GM19035 (cell line): ENCODE measurements around the gene PAMR1.
A peak's percentile ranks its signal among the peaks of the same experiment; 100 is the strongest.

Source experiments
- ATAC-seq: cut with Tn5 transposase; IDR thresholded peaks from one replicate; pipeline ENCODE4 v1.9.1; 2021; ENCODE audit not compliant: unreplicated experiment

PAMR1 gene

DNA sequence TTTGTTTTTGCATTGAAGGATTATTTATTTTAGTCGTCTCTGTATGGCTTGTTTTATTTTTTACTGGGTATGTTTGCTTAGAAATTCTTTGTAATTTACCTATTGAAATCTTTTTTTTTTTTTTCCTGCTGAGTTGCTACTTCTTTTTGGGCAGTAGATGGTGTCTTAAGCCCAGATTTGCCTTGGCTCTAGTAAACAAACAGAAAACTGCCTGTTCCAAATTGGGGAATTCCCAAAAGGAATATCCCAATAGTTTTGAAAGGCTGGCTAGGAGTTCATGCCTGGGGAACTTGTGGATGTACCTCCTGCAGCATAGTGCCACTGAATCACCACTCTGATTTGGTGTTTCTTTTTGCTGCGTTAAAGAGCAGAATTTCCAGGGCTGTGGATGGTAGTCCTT lies 17.7 kb downstream of the PAMR1 start:
- no peak for ATAC-seq

DNA sequence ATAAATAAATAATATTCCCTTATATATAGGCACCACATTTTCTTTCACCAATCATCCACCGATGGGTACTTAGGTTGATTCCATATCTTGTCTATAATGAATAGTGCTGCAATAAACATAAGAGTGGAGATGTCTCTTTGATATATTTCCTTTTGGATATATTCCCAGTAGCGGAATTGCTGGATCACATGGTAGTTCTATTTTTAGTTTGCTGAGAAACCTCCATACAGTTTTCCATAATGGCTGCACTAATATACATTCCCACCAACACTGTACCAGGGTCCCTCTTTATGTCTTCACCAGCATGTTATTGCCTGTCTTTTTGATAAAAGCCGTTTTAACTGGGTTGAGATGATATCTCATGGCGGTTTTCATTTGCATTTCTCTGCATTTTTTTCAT lies 23.6 kb downstream of the PAMR1 start:
- no peak for ATAC-seq

DNA sequence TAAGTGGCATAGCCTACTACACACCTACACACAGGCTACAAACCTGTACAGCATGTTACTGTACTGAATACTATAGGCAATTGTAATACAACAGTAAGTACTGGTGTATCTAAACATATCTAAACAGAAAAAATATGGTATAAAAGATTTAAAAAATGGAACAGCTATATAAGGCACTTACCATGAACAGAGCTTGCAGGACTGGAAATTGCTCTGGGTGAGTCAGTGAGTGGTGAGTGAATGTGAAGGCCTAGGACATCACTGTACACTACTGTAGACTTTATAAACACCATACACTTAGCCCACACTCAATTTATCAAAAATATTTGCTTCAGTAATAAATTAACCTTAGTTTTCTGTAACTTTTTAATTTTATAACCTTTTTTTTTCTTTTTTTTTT lies 24.7 kb downstream of the PAMR1 start:
- ATAC-seq = no peak

DNA sequence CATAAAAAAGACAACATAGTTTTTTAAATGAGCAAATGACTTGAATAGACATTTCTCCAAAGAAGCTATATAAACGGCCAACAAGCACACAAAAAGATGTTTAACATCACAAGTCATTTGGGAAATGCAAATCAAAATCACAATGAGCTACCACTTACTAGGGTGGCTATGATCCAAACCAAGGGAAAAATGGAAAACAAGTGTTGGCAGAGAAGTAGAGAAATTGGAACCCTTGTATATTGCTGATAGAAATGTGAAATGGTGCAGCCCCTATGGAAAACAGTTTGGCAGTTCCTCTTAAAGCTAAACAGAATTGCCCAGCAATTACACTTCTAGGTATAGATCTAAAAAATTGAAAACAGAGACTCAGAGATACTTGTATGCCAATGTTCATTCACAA lies 29.0 kb downstream of the PAMR1 start:
- ATAC-seq = no peak

DNA sequence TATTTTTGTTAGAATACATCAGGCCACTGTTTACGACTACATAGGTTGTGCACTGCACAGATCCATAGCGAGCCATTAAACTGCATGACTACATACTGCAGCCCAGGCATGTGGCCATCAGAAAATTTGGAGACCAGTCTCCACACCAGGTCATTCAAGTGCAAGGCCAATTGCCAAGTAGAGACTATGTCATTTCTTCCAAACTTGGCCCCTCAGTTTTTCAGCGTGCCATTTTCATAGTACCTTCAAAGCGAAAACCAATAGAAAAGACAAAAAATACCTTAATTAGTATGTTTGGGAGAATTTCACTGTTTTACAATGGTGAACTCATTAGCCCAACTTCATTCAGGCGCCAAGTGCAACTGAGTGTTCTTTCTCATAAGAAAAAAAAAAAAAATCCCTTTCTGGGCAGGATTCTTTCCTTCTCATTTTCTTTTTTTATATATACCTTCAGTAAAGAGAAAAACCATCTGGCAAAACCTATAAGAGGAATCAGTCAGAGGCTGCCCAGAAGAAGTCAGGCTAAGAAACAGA lies 30.4 kb downstream of the PAMR1 start:
- no peak for ATAC-seq

DNA sequence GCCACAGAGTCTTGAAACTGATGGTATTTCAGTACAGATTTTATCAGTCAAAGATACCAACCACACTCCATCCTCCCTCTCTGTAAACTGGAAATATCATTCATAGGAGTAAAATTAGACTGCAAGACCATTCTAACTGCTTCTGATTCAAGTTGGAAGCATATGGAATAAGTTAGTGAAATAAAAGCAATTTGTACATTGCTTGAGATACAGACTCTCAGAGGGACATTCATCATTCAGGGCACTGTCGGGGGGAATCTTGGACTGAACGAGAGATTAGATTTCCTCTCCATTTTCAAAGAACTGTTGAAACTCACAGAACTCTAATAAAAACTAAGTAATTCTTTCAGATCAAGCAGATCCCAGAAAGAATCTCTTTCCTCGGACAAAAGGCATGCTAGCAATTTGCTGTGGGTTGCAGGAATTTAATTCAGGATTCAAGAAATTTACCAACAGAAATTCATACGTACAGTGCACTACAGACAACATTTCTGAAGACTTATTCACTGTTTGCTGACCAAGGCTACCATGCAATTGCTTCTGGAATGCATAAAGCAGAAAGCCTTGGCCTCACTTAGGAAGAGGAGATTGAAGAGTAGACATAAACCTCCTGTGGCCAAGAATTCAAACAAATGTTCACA lies 34.1 kb downstream of the PAMR1 start:
- ATAC-seq = no peak

DNA sequence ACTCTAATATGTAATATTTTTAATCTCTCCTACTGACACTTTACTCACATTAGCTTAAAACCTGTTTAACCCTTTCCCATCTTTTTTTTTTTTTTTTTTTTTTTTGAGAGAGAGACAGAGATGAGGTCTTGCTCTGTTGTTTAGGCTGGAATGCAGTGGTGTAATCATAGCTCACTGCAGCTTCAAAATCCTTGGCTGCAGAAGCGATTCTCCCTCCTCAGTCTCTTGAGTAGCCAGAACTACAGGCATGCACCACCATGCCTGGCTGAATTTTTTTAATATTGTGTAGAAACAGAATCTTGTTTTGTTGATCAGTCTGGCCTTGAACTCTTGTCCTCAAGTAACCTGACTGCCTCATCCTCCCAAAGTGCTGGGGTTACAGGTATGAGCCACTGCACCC lies 37.3 kb downstream of the PAMR1 start:
- ATAC-seq = no peak

DNA sequence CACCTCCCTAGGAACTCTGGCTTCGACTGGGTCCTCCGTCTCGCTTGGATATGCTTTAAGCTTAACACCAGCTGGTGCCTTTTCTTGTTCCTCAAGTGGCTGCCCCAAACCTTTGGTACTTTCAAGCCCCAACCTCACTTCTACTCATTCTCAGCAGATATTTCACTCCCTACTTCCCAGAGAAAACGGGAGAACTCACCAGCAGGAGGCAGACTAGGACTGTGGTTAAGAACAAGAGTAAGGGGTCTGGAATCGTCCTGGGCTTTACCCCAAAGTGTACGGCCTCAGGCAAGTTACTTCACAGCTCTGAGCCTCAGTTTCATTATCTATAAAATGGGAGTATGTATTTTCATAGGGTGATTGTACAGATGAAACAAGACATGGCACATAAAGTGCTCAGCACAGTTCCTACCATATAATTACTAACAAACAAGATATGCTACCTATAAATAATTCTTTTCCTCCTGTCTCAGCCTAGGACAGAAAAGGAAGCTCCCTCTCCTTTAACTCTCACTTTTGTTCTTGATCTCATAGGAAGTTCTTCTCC lies 37.8 kb downstream of the PAMR1 start:
- ATAC-seq = no peak

DNA sequence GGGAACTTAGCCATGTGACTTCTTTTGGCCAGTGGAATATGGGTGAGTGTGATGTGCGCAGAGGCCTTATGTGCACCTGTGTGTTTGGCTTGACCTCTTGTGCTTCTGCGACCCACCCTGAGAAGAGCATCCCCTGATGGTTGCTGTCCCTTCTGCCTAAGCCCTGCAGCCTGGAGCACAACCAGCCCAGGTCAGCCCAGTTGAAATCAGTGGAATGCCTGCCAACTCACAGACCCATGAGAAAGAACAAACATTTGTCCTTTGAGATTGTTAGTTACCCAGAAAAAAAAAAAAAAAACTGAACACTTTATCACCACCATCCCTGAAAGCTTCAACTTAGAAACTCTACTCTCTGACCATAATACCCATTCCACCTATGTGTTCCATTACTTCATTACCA lies 38.5 kb downstream of the PAMR1 start:
- no peak for ATAC-seq

DNA sequence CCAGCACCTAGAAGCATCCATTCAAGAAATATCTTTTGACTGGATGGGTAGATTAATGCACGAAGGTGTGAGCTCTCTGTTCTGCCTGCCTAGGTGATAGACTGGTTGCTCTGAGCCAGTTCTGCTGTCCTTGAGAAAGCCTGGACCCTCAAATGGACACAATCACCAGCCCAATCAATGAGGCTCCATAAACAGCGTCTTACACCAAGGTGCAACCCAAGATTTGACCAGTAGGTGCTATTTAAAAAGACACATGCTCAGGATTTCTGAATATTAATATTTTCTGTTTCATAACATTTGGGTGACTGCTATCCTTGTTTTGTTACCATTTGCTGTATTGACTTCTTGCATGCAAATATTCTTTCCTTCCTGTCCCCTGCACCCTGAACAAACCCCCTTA lies 39.0 kb downstream of the PAMR1 start:
- no peak for ATAC-seq

DNA sequence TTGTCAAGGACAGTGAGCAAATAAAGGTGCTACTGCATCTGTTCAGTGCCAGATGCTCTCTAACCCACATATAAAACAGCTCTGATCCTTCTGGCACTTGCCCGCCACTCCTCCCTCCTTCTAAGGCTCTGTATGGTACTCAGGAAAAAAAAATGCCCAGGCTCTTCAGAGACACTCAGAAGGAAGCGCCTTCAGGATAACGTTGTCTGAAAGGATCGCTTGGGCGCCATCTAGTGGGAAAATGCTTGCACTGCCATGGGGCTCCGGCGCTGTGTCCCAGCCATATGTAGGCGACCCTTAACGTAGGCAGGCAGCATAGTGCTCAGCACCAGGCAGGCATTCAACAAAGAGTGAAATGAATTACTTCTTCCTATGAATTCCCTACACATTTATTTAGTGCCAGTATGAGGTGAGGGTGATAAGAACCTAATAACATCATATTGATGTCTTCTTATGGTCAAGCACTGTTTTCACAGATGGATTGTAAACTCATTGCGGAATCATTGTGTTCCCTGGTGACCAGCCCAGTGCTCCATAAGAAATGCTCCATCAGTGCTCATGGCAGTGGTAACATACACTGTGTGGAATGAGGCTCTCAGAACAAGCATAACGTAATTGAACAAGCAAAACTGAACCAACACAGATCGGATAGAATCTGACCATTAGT lies 39.6 kb downstream of the PAMR1 start:
- ATAC-seq = peak; percentile 94

DNA sequence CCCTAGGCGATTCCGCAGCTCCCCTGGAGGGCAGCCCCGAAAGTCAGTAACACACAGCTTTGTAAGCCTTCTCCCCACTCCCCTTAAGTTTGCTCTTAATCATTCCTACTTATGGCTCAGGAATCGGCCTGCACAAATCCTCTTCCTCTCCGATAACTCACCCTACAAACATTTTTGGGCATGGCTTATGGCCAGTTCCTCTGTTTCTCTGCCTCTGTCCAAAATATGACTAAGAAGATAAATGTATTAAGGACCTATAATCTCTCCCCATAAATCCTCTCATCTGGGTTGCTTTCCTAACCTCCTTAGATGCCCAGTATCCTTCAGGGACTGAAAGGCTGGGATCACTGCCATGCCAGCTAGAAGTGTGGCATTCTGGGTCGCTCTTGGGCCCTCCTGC lies 41.0 kb downstream of the PAMR1 start:
- ATAC-seq = no peak

DNA sequence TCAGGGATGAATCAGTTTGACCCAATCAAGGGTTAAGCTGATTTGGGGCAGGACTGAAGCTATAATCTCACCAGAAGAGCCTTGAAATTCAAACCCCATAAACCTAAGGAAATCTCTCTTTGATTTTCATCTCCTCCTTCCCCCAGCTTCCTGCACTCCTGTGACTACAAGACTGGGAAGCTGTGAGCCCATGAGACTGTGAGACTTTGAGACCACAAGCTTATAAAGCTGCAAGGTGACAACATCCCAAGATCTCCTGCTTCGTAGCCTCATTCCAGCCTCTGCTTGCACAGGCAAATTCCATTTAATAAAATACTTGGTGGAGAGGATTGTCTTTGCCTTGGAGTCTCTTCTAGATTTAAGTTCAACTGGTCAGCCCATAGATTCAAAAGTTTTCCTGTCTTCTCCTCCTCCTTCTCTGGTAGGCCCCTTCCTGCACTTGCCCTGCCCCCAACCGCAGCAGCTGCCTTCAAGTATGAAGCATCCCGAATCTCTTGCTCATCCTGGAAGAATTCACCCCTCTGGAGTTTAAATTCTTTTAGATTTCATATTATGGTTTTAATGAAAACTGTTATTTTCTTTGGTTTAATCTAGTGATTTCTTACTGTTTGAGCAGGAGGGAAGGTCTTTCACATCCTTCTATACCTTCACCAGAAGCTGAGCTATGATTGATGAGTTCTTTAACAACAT lies 42.1 kb downstream of the PAMR1 start:
- ATAC-seq = no peak

DNA sequence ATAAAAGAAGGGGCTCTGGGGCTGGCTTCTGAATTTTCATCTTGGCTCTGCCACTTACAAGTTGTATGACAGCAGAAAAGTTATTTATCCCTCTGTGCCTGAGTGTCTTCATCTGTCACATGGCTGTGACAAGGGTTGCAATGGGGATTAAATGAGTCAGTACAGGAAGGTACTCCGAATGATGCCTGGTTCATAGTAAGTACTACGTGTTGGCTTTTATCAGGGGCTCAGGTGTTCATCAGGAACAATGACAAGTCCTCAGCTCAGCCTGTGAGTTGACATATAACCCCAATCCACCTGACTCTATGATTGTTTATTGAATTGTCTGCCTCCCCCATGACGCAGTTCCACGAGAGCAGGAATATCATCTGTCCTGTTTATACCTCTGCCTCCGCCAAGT lies 45.7 kb downstream of the PAMR1 start:
- ATAC-seq = no peak

DNA sequence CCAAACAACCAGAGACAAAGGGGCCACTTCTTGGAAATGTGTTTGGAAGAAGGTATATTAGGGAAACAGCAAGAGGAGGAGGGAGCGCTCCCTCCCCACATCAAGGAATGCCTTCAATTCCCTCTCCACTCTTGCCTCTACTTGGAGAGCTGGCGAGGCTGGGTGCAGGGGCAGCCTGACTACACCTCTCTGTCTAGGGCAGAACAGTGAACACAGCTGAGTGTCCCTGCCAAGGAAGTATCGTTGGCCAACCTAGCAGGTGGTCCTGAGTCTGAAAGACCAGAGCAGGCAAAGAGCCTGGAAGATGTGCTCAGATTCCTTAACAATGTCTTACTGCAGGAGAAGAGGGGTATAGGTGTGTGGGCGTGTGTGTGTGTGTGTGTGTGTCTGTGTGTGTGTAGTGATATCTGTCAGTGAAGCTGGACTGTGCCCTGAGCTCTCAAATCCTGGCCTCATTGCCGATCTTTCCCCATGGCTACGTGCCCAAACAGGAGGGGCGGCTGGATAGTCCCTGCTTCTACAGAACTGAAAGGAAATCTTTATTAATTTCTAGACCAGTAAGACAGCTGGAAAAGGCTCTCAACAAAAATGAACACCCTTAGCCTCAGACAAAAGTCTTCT lies 46.8 kb downstream of the PAMR1 start:
- no peak for ATAC-seq

DNA sequence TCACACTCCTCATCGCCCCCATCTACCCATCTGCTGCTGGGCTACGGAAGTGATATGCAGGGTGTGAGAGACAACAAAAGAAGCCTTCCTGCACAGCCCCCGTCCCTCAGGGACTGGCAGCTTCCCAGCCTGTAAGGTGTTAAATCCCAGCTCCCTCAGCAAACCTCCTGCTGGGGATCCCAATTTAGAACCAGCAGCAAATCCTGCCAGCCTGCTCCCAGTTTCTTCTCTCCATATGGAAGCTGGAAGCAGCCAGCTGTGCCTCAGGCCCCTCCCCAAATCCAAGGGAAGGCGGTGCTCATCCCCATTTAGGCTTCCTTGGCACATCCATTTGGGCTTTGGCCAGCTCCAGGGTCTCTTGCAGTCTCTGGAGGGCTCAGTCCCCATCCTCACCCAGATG lies 47.5 kb downstream of the PAMR1 start:
- ATAC-seq = no peak

DNA sequence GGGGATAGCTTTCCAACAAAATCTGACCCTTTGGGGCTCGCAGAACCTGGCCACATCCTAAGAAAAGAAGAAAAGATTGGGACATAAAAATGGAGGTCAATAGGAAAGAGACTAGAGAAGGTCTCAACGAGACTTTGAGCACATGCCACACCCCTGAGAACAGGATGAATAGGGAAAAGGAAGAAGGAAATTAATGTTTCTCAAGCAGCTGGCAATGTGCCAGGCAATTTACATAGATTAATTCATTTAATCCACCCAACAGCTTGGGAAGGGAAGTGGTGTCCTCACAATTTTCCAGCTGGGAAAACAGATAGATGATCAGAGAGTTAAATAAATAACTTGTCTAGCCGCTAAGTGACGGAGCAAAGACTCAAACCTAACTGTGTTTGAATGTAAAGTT lies 50.7 kb downstream of the PAMR1 start:
- ATAC-seq = no peak

DNA sequence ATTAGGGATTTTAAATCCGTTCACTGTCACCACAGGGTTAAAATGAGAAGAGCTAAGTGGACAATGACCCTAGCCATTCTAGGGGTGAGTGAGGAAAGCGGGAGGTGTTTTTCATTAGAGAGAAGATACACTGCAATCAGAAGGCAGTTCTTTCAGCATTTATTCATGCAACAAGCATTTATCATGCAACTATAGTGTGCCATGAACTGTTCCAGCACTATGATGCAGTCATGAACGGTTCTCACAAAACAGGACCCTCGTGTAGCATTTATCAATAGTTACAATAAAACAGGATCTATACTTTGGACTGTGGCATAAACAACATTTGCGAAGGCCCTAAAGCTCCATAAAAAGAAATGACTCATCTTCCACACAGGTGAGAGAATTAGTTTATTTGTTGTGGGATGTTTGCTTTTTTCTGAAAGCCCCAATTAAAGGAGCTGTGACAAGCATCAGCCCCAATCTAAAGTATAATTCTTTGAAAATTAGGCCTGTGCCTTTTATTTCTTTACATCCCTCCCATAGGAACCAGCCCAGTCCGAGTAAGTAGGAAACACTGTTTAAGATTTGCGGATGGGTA lies 51.5 kb downstream of the PAMR1 start:
- no peak for ATAC-seq

DNA sequence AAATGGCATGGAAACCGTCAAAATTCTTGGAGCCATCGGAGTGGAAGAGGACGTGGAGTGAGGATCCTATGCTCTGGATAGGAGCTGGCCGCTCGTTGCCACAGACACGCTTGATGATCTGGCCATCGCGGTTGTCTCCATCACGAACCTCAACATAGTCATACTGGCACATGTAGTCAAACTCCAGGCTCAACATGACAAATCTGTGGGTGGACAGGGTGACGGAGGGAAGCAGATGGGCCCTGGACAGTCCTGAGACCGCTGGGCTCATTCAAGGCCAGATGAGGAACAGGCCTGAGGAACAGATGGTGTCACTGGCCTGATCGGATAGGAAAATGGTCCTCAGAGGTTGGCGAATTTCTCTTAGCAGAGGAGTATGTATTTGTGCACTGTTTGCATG lies 54.8 kb downstream of the PAMR1 start:
- no peak for ATAC-seq

DNA sequence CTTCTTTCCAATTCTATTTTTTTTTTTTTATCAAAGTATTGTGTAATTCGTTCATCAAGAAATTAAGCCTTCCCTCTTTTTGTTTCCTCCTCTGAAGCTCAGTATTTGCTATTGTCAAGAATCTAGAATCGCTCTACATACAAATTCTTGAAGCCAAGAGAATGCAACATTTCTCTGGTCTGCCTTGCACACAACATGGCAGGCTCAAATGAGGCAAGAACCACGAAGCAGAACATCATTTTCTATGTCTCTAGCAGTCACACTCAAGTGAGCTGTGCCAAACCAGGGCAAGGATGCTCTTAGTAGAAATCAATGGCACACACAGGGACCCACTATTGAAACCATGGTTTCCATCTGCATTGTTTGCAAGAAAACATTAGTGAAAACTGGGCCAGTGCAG lies 59.4 kb downstream of the PAMR1 start:
- ATAC-seq = no peak

DNA sequence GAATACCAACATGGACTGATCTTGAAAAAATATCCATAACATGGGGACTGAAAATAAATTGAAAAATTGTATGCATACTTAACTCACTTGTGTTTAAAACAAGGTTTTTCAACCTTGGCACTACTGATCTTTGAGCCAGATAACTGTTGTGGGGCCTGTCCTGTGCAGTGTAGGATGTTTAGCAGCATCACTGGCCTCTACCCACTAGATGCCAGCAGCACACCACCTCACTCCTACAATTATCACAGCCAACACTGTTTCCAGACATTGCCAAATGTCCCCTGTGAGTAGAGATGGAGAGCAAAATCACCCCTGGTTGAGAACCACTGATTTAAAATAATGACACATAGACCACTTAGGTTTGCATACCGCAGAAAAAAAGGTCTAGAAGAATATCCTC lies 61.1 kb downstream of the PAMR1 start:
- ATAC-seq = no peak
